ENCODE results near the gene POLD3.

The POLD3 gene

GRCh38 chr11:74603845-74604244, 11.5 kb downstream of the POLD3 start:
- Histone ChIP-seq H3K4me1 (ENCODE audit: control extremely low read depth in 1 of 4, control insufficient read depth in 4 of 4, insufficient read depth in 4 of 4, low read length in 3 of 4) (no peaks in the 10 kb centered on the region), H3K4me3 (ENCODE audit: control insufficient read depth in 1 of 7, extremely low read depth in 1 of 7, insufficient read depth in 4 of 7, low read depth in 2 of 7, low read length in 6 of 7) (no peak overlapping the region), H3K27ac (ENCODE audit: insufficient read depth in 1 of 2, low read depth in 1 of 2, low read length in 2 of 2, poor library complexity in 1 of 2, severe bottlenecking in 2 of 2) (no peak overlapping the region), H3K9me3 (ENCODE audit: control extremely low read depth in 1 of 5, control insufficient read depth in 4 of 5, insufficient read depth in 2 of 5, low read depth in 1 of 5, low read length in 4 of 5) (no peaks in the 10 kb centered on the region), H3K27me3 (replicated peaks in 2 of 5; ENCODE audit: control insufficient read depth in 4 of 5, insufficient read depth in 5 of 5, low read length in 4 of 5) (no peaks in the 10 kb centered on the region), H3K36me3 (ENCODE audit: control insufficient read depth in 4 of 4, insufficient read depth in 4 of 4, low read length in 3 of 4) (peaks cover 7 to 31% (median 20%) of the 10 kb centered on the region in 4 experiments)
- POLR2A ChIA-PET, result interaction anchor here (0.6 kb wide), 1 partner anchor 11 kb away, joined by 3 read pairs; no protein-coding TSS in a partner anchor
- WGBS (ENCODE audit: insufficient coverage), result no CpG with 5 or more reads among the region's 1 CpG
- CTCF ChIA-PET, result interaction anchor here (1.1 to 2.4 kb wide), 2 partner anchors 11 kb away, joined by 3 to 7 read pairs; partner anchors contain the start of gene POLD3
- no peak for DNase-seq

- no peaks in the 10 kb centered on the region for H3K9me3 ChIP-seq (ENCODE audit: control extremely low read depth in 1 of 5, control insufficient read depth in 4 of 5, insufficient read depth in 2 of 5, low read depth in 1 of 5, low read length in 4 of 5)
- POLR2A ChIA-PET, result no interaction called here
- H3K36me3 ChIP-seq (ENCODE audit: control insufficient read depth in 4 of 4, insufficient read depth in 4 of 4, low read length in 3 of 4), result peaks cover 7 to 29% (median 18%) of the 10 kb centered on the region in 4 experiments
- H3K27ac ChIP-seq (ENCODE audit: insufficient read depth in 1 of 2, low read depth in 1 of 2, low read length in 2 of 2, poor library complexity in 1 of 2, severe bottlenecking in 2 of 2), result no peak overlapping the region
- no peak for DNase-seq
- no peaks in the 10 kb centered on the region for H3K4me1 ChIP-seq (ENCODE audit: control extremely low read depth in 1 of 4, control insufficient read depth in 4 of 4, insufficient read depth in 4 of 4, low read length in 3 of 4)
- H3K4me3 ChIP-seq (ENCODE audit: control insufficient read depth in 1 of 7, extremely low read depth in 1 of 7, insufficient read depth in 4 of 7, low read depth in 2 of 7, low read length in 6 of 7), result no peak overlapping the region
- CTCF ChIA-PET, result interaction anchor here (2.4 kb wide), 1 partner anchor 11 kb away, joined by 7 read pairs; no protein-coding TSS in a partner anchor
- H3K27me3 ChIP-seq (replicated peaks in 2 of 5; ENCODE audit: control insufficient read depth in 4 of 5, insufficient read depth in 5 of 5, low read length in 4 of 5), result no peaks in the 10 kb centered on the region
These were observed 11.9 kb downstream of the POLD3 start for GRCh38 chr11:74604311-74604710.

- WGBS (ENCODE audit: insufficient coverage), result 100% methylated on average over 5 of the region's 5 CpGs
- no peak for DNase-seq
- peaks cover 7 to 33% (median 22%) of the 10 kb centered on the region in 4 experiments for H3K36me3 ChIP-seq (ENCODE audit: control insufficient read depth in 4 of 4, insufficient read depth in 4 of 4, low read length in 3 of 4)
- H3K4me1 ChIP-seq (ENCODE audit: control extremely low read depth in 1 of 4, control insufficient read depth in 4 of 4, insufficient read depth in 4 of 4, low read length in 3 of 4), result no peaks in the 10 kb centered on the region
- ChIA-PET CTCF (interaction anchor here (0.7 to 2.4 kb wide), 2 partner anchors 9 to 12 kb away, joined by 3 to 7 read pairs; no protein-coding TSS in a partner anchor), POLR2A (no interaction called here)
- H3K27me3 ChIP-seq (replicated peaks in 2 of 5; ENCODE audit: control insufficient read depth in 4 of 5, insufficient read depth in 5 of 5, low read length in 4 of 5), result no peaks in the 10 kb centered on the region
- no peak overlapping the region for H3K4me3 ChIP-seq (ENCODE audit: control insufficient read depth in 1 of 7, extremely low read depth in 1 of 7, insufficient read depth in 4 of 7, low read depth in 2 of 7, low read length in 6 of 7)
- no peak overlapping the region for H3K27ac ChIP-seq (ENCODE audit: insufficient read depth in 1 of 2, low read depth in 1 of 2, low read length in 2 of 2, poor library complexity in 1 of 2, severe bottlenecking in 2 of 2)
- no peaks in the 10 kb centered on the region for H3K9me3 ChIP-seq (ENCODE audit: control extremely low read depth in 1 of 5, control insufficient read depth in 4 of 5, insufficient read depth in 2 of 5, low read depth in 1 of 5, low read length in 4 of 5)
These were observed 13.0 kb downstream of the POLD3 start for GRCh38 chr11:74605403-74605802.

GRCh38 chr11:74608431-74608830, 16.0 kb downstream of the POLD3 start:
- no peaks in the 10 kb centered on the region for H3K4me1 ChIP-seq (ENCODE audit: control extremely low read depth in 1 of 4, control insufficient read depth in 4 of 4, insufficient read depth in 4 of 4, low read length in 3 of 4)
- no peaks in the 10 kb centered on the region for H3K9me3 ChIP-seq (ENCODE audit: control extremely low read depth in 1 of 5, control insufficient read depth in 4 of 5, insufficient read depth in 2 of 5, low read depth in 1 of 5, low read length in 4 of 5)
- no peak for DNase-seq
- H3K4me3 ChIP-seq (ENCODE audit: control insufficient read depth in 1 of 7, extremely low read depth in 1 of 7, insufficient read depth in 4 of 7, low read depth in 2 of 7, low read length in 6 of 7), result no peak overlapping the region
- POLR2A ChIA-PET, result no interaction called here
- H3K27me3 ChIP-seq (replicated peaks in 2 of 5; ENCODE audit: control insufficient read depth in 4 of 5, insufficient read depth in 5 of 5, low read length in 4 of 5), result no peaks in the 10 kb centered on the region
- CTCF ChIA-PET, result interaction anchor here (1.0 kb wide), 1 partner anchor 131 kb away, joined by 3 read pairs; no protein-coding TSS in a partner anchor
- peaks cover 2 to 45% (median 30%) of the 10 kb centered on the region in 4 experiments for H3K36me3 ChIP-seq (ENCODE audit: control insufficient read depth in 4 of 4, insufficient read depth in 4 of 4, low read length in 3 of 4)
- H3K27ac ChIP-seq (ENCODE audit: insufficient read depth in 1 of 2, low read depth in 1 of 2, low read length in 2 of 2, poor library complexity in 1 of 2, severe bottlenecking in 2 of 2), result no peak overlapping the region
- 95% methylated on average over 4 of the region's 4 CpGs for WGBS (ENCODE audit: insufficient coverage)

- H3K4me1 ChIP-seq (ENCODE audit: control extremely low read depth in 1 of 4, control insufficient read depth in 4 of 4, insufficient read depth in 4 of 4, low read length in 3 of 4), result peaks cover 0 to 6% (median 0%) of the 10 kb centered on the region in 4 experiments
- H3K27me3 ChIP-seq (replicated peaks in 2 of 5; ENCODE audit: control insufficient read depth in 4 of 5, insufficient read depth in 5 of 5, low read length in 4 of 5), result no peaks in the 10 kb centered on the region
- DNase-seq, result peak; percentile 45 to 76 (median 69)
- no peak overlapping the region for H3K27ac ChIP-seq (ENCODE audit: insufficient read depth in 1 of 2, low read depth in 1 of 2, low read length in 2 of 2, poor library complexity in 1 of 2, severe bottlenecking in 2 of 2)
- ChIA-PET POLR2A (no interaction called here), CTCF (interaction anchor here (1.0 to 1.2 kb wide), 2 partner anchors 9 to 553 kb away, joined by 3 to 5 read pairs; no protein-coding TSS in a partner anchor)
- H3K36me3 ChIP-seq (ENCODE audit: control insufficient read depth in 4 of 4, insufficient read depth in 4 of 4, low read length in 3 of 4), result peaks cover 13 to 54% (median 30%) of the 10 kb centered on the region in 4 experiments
- H3K4me3 ChIP-seq (ENCODE audit: control insufficient read depth in 1 of 7, extremely low read depth in 1 of 7, insufficient read depth in 4 of 7, low read depth in 2 of 7, low read length in 6 of 7), result no peak overlapping the region
- H3K9me3 ChIP-seq (ENCODE audit: control extremely low read depth in 1 of 5, control insufficient read depth in 4 of 5, insufficient read depth in 2 of 5, low read depth in 1 of 5, low read length in 4 of 5), result no peaks in the 10 kb centered on the region
- WGBS (ENCODE audit: insufficient coverage), result 100% methylated on average over 1 of the region's 2 CpGs
These were observed 19.0 kb downstream of the POLD3 start for GRCh38 chr11:74611369-74611861.

GRCh38 chr11:74612877-74613276, 20.5 kb downstream of the POLD3 start:
- Histone ChIP-seq H3K27ac (ENCODE audit: insufficient read depth in 1 of 2, low read depth in 1 of 2, low read length in 2 of 2, poor library complexity in 1 of 2, severe bottlenecking in 2 of 2) (no peak overlapping the region), H3K4me3 (ENCODE audit: control insufficient read depth in 1 of 7, extremely low read depth in 1 of 7, insufficient read depth in 4 of 7, low read depth in 2 of 7, low read length in 6 of 7) (no peak overlapping the region), H3K27me3 (replicated peaks in 2 of 5; ENCODE audit: control insufficient read depth in 4 of 5, insufficient read depth in 5 of 5, low read length in 4 of 5) (no peaks in the 10 kb centered on the region), H3K36me3 (ENCODE audit: control insufficient read depth in 4 of 4, insufficient read depth in 4 of 4, low read length in 3 of 4) (peaks cover 22 to 60% (median 38%) of the 10 kb centered on the region in 4 experiments), H3K9me3 (ENCODE audit: control extremely low read depth in 1 of 5, control insufficient read depth in 4 of 5, insufficient read depth in 2 of 5, low read depth in 1 of 5, low read length in 4 of 5) (no peaks in the 10 kb centered on the region), H3K4me1 (ENCODE audit: control extremely low read depth in 1 of 4, control insufficient read depth in 4 of 4, insufficient read depth in 4 of 4, low read length in 3 of 4) (peaks cover 0 to 6% (median 0%) of the 10 kb centered on the region in 4 experiments)
- ChIA-PET POLR2A (no interaction called here), CTCF (interaction anchor here (0.8 kb wide), 1 partner anchor 21 kb away, joined by 3 read pairs; no protein-coding TSS in a partner anchor)
- no peak for DNase-seq
- WGBS (ENCODE audit: insufficient coverage), result 95% methylated on average over 2 of the region's 3 CpGs

- H3K4me3 ChIP-seq (ENCODE audit: control insufficient read depth in 1 of 7, extremely low read depth in 1 of 7, insufficient read depth in 4 of 7, low read depth in 2 of 7, low read length in 6 of 7), result no peak overlapping the region
- 89% methylated on average over 1 of the region's 1 CpG for WGBS (ENCODE audit: insufficient coverage)
- peaks cover 0 to 6% (median 0%) of the 10 kb centered on the region in 4 experiments for H3K4me1 ChIP-seq (ENCODE audit: control extremely low read depth in 1 of 4, control insufficient read depth in 4 of 4, insufficient read depth in 4 of 4, low read length in 3 of 4)
- H3K36me3 ChIP-seq (ENCODE audit: control insufficient read depth in 4 of 4, insufficient read depth in 4 of 4, low read length in 3 of 4), result peaks cover 20 to 73% (median 46%) of the 10 kb centered on the region in 4 experiments
- no peaks in the 10 kb centered on the region for H3K9me3 ChIP-seq (ENCODE audit: control extremely low read depth in 1 of 5, control insufficient read depth in 4 of 5, insufficient read depth in 2 of 5, low read depth in 1 of 5, low read length in 4 of 5)
- CTCF ChIA-PET, result interaction anchor here (1.1 to 1.5 kb wide), 2 partner anchors 11 to 12 kb away, joined by 3 to 7 read pairs; no protein-coding TSS in a partner anchor
- DNase-seq, result peak in 2 of 3 donors; percentile 7 to 19
- H3K27me3 ChIP-seq (replicated peaks in 2 of 5; ENCODE audit: control insufficient read depth in 4 of 5, insufficient read depth in 5 of 5, low read length in 4 of 5), result no peaks in the 10 kb centered on the region
- POLR2A ChIA-PET, result no interaction called here
- no peak overlapping the region for H3K27ac ChIP-seq (ENCODE audit: insufficient read depth in 1 of 2, low read depth in 1 of 2, low read length in 2 of 2, poor library complexity in 1 of 2, severe bottlenecking in 2 of 2)
These were observed 22.9 kb downstream of the POLD3 start for GRCh38 chr11:74615311-74615710.

Data from common myeloid progenitor, CD34-positive (primary cell).